ENCODE results near the gene TRPT1. TPM values are rescaled to one million over a fixed set of nuclear protein-coding genes. Genes with fewer than 3 reads are reported as not detected.

Gene TRPT1
- total RNA-seq, 1 donor from 2014 or later = 22.4 TPM

DNA sequence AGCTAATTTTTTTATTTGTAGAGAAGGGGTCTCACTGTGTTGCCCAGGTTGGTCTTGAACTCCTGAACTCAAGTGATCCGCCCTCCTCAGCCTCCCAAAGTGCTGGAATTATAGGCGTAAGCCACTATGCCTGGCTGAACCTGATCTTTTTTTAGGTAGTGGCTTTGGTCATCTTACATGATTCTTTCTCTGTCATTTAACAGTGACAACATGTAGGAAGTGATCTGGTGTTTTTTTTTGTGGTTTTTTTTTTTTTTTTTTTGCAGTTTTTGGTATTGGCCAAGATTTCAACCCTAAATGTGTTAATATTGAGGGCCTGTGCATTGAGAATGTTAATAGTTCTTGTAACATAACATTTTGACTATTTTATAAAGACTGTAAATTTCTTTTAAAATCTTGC, 27.5 kb downstream of the TRPT1 start:
- DNase-seq (no peak), ATAC-seq (no peak)
- no peak overlapping the region for H3K27ac ChIP-seq
- no peaks in the 10 kb centered on the region for H3K9me3 ChIP-seq
- intact Hi-C loops (cut with DNase I) = no loop called here
- H3K36me3 ChIP-seq = peaks cover 100% of the 10 kb centered on the region
- TF ChIP-seq, protein P1, sequence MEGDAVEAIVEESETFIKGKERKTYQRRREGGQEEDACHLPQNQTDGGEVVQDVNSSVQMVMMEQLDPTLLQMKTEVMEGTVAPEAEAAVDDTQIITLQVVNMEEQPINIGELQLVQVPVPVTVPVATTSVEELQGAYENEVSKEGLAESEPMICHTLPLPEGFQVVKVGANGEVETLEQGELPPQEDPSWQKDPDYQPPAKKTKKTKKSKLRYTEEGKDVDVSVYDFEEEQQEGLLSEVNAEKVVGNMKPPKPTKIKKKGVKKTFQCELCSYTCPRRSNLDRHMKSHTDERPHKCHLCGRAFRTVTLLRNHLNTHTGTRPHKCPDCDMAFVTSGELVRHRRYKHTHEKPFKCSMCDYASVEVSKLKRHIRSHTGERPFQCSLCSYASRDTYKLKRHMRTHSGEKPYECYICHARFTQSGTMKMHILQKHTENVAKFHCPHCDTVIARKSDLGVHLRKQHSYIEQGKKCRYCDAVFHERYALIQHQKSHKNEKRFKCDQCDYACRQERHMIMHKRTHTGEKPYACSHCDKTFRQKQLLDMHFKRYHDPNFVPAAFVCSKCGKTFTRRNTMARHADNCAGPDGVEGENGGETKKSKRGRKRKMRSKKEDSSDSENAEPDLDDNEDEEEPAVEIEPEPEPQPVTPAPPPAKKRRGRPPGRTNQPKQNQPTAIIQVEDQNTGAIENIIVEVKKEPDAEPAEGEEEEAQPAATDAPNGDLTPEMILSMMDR (IDR thresholded peaks at IDR 0.05) = no peak
- no peaks in the 10 kb centered on the region for H3K4me1 ChIP-seq
- H3K4me3 ChIP-seq = no peak overlapping the region
- no peaks in the 10 kb centered on the region for H3K27me3 ChIP-seq

DNA sequence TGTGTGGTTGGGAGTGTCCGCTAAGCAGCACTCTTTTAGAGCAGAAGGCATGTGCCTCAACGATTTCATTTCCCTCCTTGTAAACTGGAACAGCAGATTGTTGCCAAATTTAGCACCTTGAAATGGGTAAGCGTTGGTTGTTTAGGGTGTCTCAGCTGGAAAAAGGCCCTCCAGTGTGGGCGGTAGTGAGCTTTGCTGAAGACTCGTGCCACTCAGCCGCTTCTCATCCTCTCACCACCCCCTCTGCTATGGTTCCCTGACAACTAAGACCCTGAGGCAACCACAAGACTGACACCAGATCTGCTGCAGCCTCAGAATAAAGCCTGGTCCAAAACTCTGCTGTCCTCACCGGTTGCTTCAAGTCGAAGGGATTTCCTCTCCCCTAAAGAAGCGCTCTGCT, 29.4 kb downstream of the TRPT1 start:
- H3K4me1 ChIP-seq = no peaks in the 10 kb centered on the region
- H3K36me3 ChIP-seq = peaks cover 93% of the 10 kb centered on the region
- intact Hi-C loops (cut with DNase I) = no loop called here
- no peak overlapping the region for H3K27ac ChIP-seq
- ATAC-seq (no peak), DNase-seq (no peak)
- H3K9me3 ChIP-seq = no peaks in the 10 kb centered on the region
- no peak overlapping the region for H3K4me3 ChIP-seq
- TF ChIP-seq, protein P1 (IDR thresholded peaks at IDR 0.05) = no peak
- H3K27me3 ChIP-seq = no peaks in the 10 kb centered on the region

DNA sequence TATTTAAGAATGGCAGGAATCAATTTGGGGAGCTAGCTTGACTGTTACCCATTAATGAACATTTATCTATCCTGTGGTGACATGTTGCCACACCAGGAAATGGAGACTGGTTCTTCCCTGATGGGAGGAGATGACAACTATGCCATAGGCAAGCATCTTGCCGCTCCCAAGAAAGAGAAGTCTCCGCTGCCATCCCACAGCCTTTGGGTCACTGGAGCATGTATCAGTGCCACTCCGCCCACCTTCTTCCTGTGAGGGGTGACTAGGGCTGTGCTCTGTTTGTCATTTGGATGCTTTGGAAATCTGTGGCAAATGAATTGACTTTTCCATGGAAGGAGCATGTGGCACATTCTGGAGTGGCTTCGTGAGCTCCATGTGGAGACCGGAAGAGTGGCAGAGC, 33.6 kb downstream of the TRPT1 start:
- Histone ChIP-seq H3K36me3 (peaks cover 62% of the 10 kb centered on the region), H3K4me1 (peaks cover 10% of the 10 kb centered on the region), H3K27me3 (no peaks in the 10 kb centered on the region), H3K9me3 (no peaks in the 10 kb centered on the region), H3K27ac (no peak overlapping the region), H3K4me3 (no peak overlapping the region)
- DNase-seq = no peak
- intact Hi-C loops (cut with DNase I) = no loop called here
- ATAC-seq = peak; percentile 92
- TF ChIP-seq, protein P1 (IDR thresholded peaks at IDR 0.05) = no peak

DNA sequence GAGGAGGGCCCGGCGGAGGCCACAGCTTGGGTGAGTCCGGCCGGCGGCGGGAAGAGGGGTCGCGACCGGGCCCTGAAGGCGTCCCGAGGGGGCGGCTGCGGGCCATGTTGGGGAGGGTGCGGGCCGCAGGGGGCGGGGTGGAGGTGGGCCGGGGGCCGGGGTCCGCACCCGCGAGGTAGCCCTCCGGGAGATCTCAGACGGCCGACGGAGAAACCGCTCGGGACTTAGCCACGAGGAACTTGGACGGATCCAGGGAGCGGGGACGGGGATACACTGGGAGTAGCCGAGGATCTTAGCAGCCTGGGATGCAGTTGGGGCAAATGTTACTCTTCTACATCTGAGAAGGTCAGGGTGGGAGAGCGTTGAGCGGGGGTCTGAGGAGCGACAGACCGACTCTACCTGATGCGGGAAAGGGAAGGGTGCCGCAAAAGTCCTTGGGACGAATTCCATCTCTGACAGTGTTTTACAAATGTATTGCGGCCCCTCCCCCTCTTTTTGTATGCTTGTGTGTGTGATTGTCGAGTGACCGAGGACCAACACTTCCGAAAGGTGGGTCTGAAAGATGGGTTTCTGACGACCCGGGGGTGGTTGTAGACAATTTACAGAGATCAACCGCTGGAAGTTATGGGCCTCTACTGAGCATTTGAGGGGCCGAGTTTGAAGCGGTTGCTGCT, 39.4 kb downstream of the TRPT1 start:
- Histone ChIP-seq H3K4me3 (no peak overlapping the region), H3K36me3 (peaks cover 11% of the 10 kb centered on the region), H3K9me3 (no peaks in the 10 kb centered on the region), H3K27me3 (no peaks in the 10 kb centered on the region), H3K4me1 (peaks cover 34% of the 10 kb centered on the region), H3K27ac (no peak overlapping the region)
- intact Hi-C loops (cut with DNase I) = no loop called here
- TF ChIP-seq, protein P1 (IDR thresholded peaks at IDR 0.05) = no peak
- ATAC-seq (no peak), DNase-seq (no peak)

DNA sequence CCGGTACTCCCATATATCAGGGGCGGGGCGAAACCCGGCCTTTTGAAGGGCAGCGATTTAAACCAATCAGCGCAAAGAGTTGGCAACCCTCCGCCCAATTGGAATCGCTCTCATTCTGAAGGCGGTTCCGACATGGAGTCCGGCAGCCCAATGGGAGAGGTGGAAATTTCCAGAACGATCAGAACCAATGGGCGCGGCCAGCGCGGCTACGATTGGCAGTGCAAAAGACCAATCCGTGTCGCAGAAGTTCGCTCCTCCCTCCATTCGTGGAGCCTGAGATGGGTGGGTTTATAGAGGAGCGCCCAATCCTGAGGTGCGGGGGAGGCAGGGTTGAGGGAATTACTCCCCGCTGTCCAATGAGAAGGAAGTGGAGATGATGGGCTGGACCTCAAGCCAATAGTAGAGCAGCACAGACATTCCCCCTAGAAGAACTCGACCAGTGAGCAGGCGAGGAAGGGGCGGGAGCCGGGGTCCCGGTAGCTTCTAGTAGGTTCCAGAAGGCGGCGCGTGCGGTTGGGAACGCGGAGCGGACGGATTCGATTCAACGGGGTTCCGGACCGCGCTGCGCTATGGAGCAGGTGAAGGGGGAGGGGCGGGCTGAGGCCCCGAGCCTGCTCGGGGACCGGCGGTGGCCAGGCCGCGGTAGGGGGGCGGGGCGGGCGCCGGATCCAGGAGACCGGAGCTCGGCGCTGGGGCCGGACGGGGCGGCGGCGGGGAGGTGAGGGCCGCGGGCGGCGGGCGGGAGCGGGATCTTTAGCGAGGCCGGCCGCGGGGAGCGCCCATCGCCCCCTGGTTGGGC, 40.1 kb downstream of the TRPT1 start, which contains the start of gene STIP1:
TSS of gene STIP1 (plus strand) at position 479 of the 799 bp plus-strand sequence. CDS start at position 570, 91 bp downstream.
- peak within 1 kb of the TSS; percentile 96 for H3K27ac ChIP-seq
- peak; percentile 93 for ATAC-seq
- intact Hi-C loops (cut with DNase I) = no loop called here
- peak; percentile 99 for DNase-seq
- no peaks in the 10 kb centered on the region for H3K27me3 ChIP-seq
- peak within 1 kb of the TSS; percentile 90 for H3K4me3 ChIP-seq
- peaks cover 41% of the 10 kb centered on the region for H3K4me1 ChIP-seq
- peaks cover 11% of the 10 kb centered on the region for H3K36me3 ChIP-seq
- TF ChIP-seq, protein P1 (IDR thresholded peaks at IDR 0.05) = peak; percentile 42
- H3K9me3 ChIP-seq = no peaks in the 10 kb centered on the region
